Keratinocyte (primary cell): ENCODE measurements around the gene PHF2. TPM values are rescaled to one million over a fixed set of nuclear protein-coding genes. Genes with fewer than 3 reads are reported as not detected.

Source experiments
- DNase-seq: peaks from one replicate; pipeline ENCODE4 v3.0.0-alpha.2; 2011; ENCODE audit warnings: low read depth, missing footprints, low spot score
- FAIRE-seq: peaks from 2 replicates; lab custom pipeline; 2011; peaks lifted over from hg19 to GRCh38; lab: Jason Lieb, UNC
- H2AFZ ChIP-seq: 2 replicates; pipeline ENCODE4 v1.6.0; 2012; ENCODE audit warnings: low read length, control low read depth, inconsistent platforms; ENCODE audit not compliant: control insufficient read depth
- H3K27ac ChIP-seq: 2 replicates; pipeline ENCODE4 v1.5.1; 2011; ENCODE audit warnings: low read length; ENCODE audit not compliant: control insufficient read depth, insufficient read depth
- H3K27me3 ChIP-seq: 3 replicates; pipeline ENCODE4 v1.6.0; 2011; ENCODE audit warnings: low read length; ENCODE audit not compliant: control insufficient read depth, insufficient read depth; ENCODE audit errors: extremely low read depth
- H3K36me3 ChIP-seq, 2 experiments: 2 replicates in 1 of 2; 3 replicates in 1 of 2; pipeline ENCODE4 v1.5.1; 2011; ENCODE audit warnings: low read length in 2 of 2, mild to moderate bottlenecking in 1 of 2; ENCODE audit not compliant: control insufficient read depth in 2 of 2, insufficient read depth in 2 of 2; ENCODE audit errors: extremely low read depth in 1 of 2
- H3K4me1 ChIP-seq: 3 replicates; pipeline ENCODE4 v1.5.1; 2011; ENCODE audit warnings: low read length; ENCODE audit not compliant: control insufficient read depth, insufficient read depth; ENCODE audit errors: extremely low read depth
- H3K4me2 ChIP-seq: 3 replicates; pipeline ENCODE4 v1.6.0; 2011; ENCODE audit warnings: low read depth, low read length; ENCODE audit not compliant: control insufficient read depth, insufficient read depth; ENCODE audit errors: extremely low read depth
- H3K4me3 ChIP-seq, 3 experiments: fragments of 200-600 bp in 1 of 3; sonication (generic) in 1 of 3; 2 replicates in 2 of 3; 3 replicates in 1 of 3; pipeline ENCODE4 v1.5.1; 2011 to 2016; ENCODE audit warnings: low read length in 3 of 3, mild to moderate bottlenecking in 3 of 3, control low read depth in 2 of 3, inconsistent platforms in 1 of 3, low read depth in 1 of 3, mixed read lengths in 1 of 3, mixed run types in 1 of 3, moderate library complexity in 1 of 3; ENCODE audit not compliant: control insufficient read depth in 2 of 3, insufficient read depth in 2 of 3; ENCODE audit errors: extremely low read depth in 1 of 3
- H3K79me2 ChIP-seq: 2 replicates; pipeline ENCODE4 v1.6.0; 2012; ENCODE audit warnings: low read length; ENCODE audit not compliant: control insufficient read depth, insufficient read depth
- H3K9ac ChIP-seq: 3 replicates; pipeline ENCODE4 v1.6.0; 2011; ENCODE audit warnings: low read length; ENCODE audit not compliant: control insufficient read depth, insufficient read depth; ENCODE audit errors: extremely low read depth
- H3K9me1 ChIP-seq: 3 replicates; pipeline ENCODE4 v1.6.0; 2011; ENCODE audit warnings: low read length; ENCODE audit not compliant: control insufficient read depth, insufficient read depth; ENCODE audit errors: extremely low read depth
- H3K9me3 ChIP-seq: 2 replicates; pipeline ENCODE4 v1.5.1; 2012; ENCODE audit warnings: low read depth, low read length; ENCODE audit not compliant: control insufficient read depth
- H4K20me1 ChIP-seq: 3 replicates; pipeline ENCODE4 v1.6.0; 2011; ENCODE audit warnings: low read length; ENCODE audit not compliant: control insufficient read depth, insufficient read depth; ENCODE audit errors: extremely low read depth
- EZH2 ChIP-seq: IDR thresholded peaks from one replicate; pipeline ENCODE4 v1.6.1; 2012; ENCODE audit warnings: inconsistent platforms, mild to moderate bottlenecking, low read length, moderate library complexity
- dilution Hi-C: fragments of 300-500 bp; cut with MboI; formaldehyde crosslinking; loops from one replicate; pipeline ENCODE4 v1.7.0; 2020; ENCODE audit warnings: low sequenced_read_pairs; ENCODE audit not compliant: extremely low pct_ligation_motif_present
- polyA plus RNA-seq, 5 experiments: library from polyadenylated mRNA; depleted of rRNA in 3 of 5; stranded (reverse) in 3 of 5; stranded (forward) in 1 of 5; unstranded in 1 of 5; fragments of >200 nt; gene quantifications; 1 replicate in 1 of 5; 2 replicates in 3 of 5; 3 replicates in 1 of 5; pipeline versions ENCODE4 v1.2.1 to v1.2.3, GENCODE V29; 2011 to 2012; ENCODE audit warnings: missing spikeins in 2 of 5, low read depth in 1 of 5, low replicate concordance in 1 of 5
- TF ChIP-seq, protein P1 (sequence below), 3 experiments: IDR thresholded peaks in 1 of 3; conservative IDR thresholded peaks in 1 of 3; optimal IDR thresholded peaks in 1 of 3; 2 replicates in 2 of 3; 3 replicates in 1 of 3; pipeline versions ENCODE3 to v1.5.1; 2011; ENCODE audit warnings: low read length in 3 of 3, mild to moderate bottlenecking in 3 of 3, moderate library complexity in 2 of 3, control low read depth in 1 of 3, inconsistent platforms in 1 of 3; ENCODE audit not compliant: insufficient read depth in 2 of 3; ENCODE audit errors: extremely low read depth in 1 of 3

Gene PHF2
- polyA plus RNA-seq, 1 donor (not counting 4 experiments of a cell fraction or from before 2014, with no cell fraction given), result 5.1 TPM

DNA sequence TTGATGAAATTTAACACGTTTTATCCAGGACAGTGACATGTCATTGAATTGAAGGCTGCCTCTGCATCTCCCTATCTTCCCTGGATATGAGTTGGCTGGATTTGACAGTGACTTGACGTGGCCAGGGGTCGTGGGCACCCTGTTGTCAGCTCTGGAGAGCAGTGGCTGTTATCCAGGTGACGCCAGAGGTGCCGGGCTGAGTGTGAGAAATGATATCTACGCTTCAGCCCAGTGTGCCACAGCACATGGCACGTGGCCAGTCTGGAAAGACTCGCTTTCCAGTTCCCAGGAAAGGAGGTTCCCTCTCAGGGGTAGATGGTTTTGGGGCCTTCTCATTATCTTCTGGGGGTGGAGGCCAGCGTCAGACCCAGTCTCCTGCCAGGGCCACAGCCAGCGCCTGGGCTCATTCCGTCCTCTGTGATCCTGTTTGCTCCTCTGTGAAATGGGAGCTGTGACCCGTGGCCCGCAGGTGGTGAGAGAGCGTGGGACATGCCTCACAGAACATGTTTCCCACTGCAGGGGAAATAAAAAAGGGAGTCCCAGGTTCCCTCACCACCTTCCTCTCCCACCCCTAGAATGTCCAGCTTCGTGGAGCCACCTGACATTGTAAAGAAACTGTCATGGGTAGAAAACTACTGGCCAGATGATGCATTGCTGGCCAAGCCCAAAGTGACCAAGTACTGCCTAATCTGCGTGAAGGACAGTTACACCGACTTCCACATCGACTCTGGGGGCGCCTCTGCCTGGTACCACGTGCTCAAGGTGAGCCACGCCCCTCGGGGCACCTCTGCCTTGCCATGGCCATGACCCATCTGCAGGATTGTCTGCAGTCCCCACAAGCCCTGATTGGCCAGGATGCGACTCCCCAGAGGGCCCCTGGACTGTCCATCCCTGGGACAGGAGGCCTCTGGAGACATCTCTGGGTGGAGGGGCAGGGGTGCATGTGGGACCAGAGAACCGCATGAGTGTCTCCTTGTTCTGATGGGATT, 76.5 kb downstream of the PHF2 start:
- H3K9me1 ChIP-seq, result no peaks in the 10 kb centered on the region
- H4K20me1 ChIP-seq, result no peaks in the 10 kb centered on the region
- DNase-seq, result no peak
- H3K9ac ChIP-seq, result no peak overlapping the region
- dilution Hi-C loops, result no loop called here
- TF ChIP-seq, protein P1, sequence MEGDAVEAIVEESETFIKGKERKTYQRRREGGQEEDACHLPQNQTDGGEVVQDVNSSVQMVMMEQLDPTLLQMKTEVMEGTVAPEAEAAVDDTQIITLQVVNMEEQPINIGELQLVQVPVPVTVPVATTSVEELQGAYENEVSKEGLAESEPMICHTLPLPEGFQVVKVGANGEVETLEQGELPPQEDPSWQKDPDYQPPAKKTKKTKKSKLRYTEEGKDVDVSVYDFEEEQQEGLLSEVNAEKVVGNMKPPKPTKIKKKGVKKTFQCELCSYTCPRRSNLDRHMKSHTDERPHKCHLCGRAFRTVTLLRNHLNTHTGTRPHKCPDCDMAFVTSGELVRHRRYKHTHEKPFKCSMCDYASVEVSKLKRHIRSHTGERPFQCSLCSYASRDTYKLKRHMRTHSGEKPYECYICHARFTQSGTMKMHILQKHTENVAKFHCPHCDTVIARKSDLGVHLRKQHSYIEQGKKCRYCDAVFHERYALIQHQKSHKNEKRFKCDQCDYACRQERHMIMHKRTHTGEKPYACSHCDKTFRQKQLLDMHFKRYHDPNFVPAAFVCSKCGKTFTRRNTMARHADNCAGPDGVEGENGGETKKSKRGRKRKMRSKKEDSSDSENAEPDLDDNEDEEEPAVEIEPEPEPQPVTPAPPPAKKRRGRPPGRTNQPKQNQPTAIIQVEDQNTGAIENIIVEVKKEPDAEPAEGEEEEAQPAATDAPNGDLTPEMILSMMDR (optimal IDR thresholded peaks at IDR 0.05 in 1 of 3, IDR thresholded peaks at IDR 0.05 in 1 of 3, conservative IDR thresholded peaks at IDR 0.05 in 1 of 3; ENCODE audit: extremely low read depth in 1 of 3, insufficient read depth in 2 of 3, low read length in 3 of 3), result no peak
- no peak for TF ChIP-seq EZH2
- no peak overlapping the region for H3K27ac ChIP-seq
- no peak overlapping the region for H2AFZ ChIP-seq
- H3K4me1 ChIP-seq, result no peaks in the 10 kb centered on the region
- H3K4me2 ChIP-seq, result no peak overlapping the region
- peaks cover 8 to 18% of the 10 kb centered on the region in 2 experiments for H3K36me3 ChIP-seq
- no peaks in the 10 kb centered on the region for H3K27me3 ChIP-seq
- H3K79me2 ChIP-seq, result no peaks in the 10 kb centered on the region
- no peaks in the 10 kb centered on the region for H3K9me3 ChIP-seq
- no peak for FAIRE-seq
- no peak overlapping the region for H3K4me3 ChIP-seq

GRCh38 chr9:93653760-93654159, 77.4 kb downstream of the PHF2 start:
- dilution Hi-C loops, result no loop called here
- no peak for FAIRE-seq
- H3K36me3 ChIP-seq, result peaks cover 8 to 18% of the 10 kb centered on the region in 2 experiments

More at GRCh38 chr9:93653760-93654159, 77.4 kb downstream of the PHF2 start:
- no peaks in the 10 kb centered on the region for H3K9me3 ChIP-seq
- no peaks in the 10 kb centered on the region for H3K4me1 ChIP-seq
- no peak overlapping the region for H3K4me3 ChIP-seq
- no peaks in the 10 kb centered on the region for H4K20me1 ChIP-seq
- H2AFZ ChIP-seq, result no peak overlapping the region
- no peak for DNase-seq
- no peaks in the 10 kb centered on the region for H3K9me1 ChIP-seq
- H3K4me2 ChIP-seq, result no peak overlapping the region
- no peaks in the 10 kb centered on the region for H3K27me3 ChIP-seq
- H3K79me2 ChIP-seq, result no peaks in the 10 kb centered on the region
- H3K9ac ChIP-seq, result no peak overlapping the region
- no peak overlapping the region for H3K27ac ChIP-seq
- no peak for TF ChIP-seq EZH2
- TF ChIP-seq, protein P1 (optimal IDR thresholded peaks at IDR 0.05 in 1 of 3, IDR thresholded peaks at IDR 0.05 in 1 of 3, conservative IDR thresholded peaks at IDR 0.05 in 1 of 3; ENCODE audit: extremely low read depth in 1 of 3, insufficient read depth in 2 of 3, low read length in 3 of 3), result no peak
